Stomach smooth muscle (tissue), 2 donors: ENCODE data around the gene ASTL.
"Not testable (repeated sequence)": the region's sequence is repeated elsewhere in the genome, so short reads cannot be mapped to it uniquely, and the experiment has no call there.

Source experiments
- H3K27ac ChIP-seq: one replicate; pipeline ENCODE4 v1.7.0; 2013; ENCODE audit warnings: mild to moderate bottlenecking, low read length, inconsistent platforms
- H3K27me3 ChIP-seq, 2 donors: one replicate each; pipeline ENCODE4 v1.7.0; 2013; ENCODE audit warnings: low read length in 2 of 2; ENCODE audit not compliant: insufficient read depth in 2 of 2, control insufficient read depth in 1 of 2
- H3K36me3 ChIP-seq, 2 donors: one replicate each; pipeline ENCODE4 v1.7.0; 2013; ENCODE audit warnings: low read length in 2 of 2; ENCODE audit not compliant: control insufficient read depth in 2 of 2, insufficient read depth in 2 of 2
- H3K4me1 ChIP-seq: one replicate; pipeline ENCODE4 v1.7.0; 2013; ENCODE audit warnings: low read length; ENCODE audit not compliant: control insufficient read depth, insufficient read depth
- H3K4me3 ChIP-seq, 2 donors: one replicate each; pipeline ENCODE4 v1.7.0; 2013; ENCODE audit warnings: low read length in 2 of 2
- H3K9ac ChIP-seq, 2 donors: one replicate each; pipeline ENCODE4 v1.7.0; 2013; ENCODE audit warnings: low read length in 2 of 2, mild to moderate bottlenecking in 1 of 2
- H3K9me3 ChIP-seq, 2 donors: one replicate each; pipeline ENCODE4 v1.7.0; 2013; ENCODE audit warnings: low read length in 2 of 2; ENCODE audit not compliant: control insufficient read depth in 2 of 2
- donor health status: healthy.
- donor health status: Pancreatic carcinoma.

ASTL gene

DNA sequence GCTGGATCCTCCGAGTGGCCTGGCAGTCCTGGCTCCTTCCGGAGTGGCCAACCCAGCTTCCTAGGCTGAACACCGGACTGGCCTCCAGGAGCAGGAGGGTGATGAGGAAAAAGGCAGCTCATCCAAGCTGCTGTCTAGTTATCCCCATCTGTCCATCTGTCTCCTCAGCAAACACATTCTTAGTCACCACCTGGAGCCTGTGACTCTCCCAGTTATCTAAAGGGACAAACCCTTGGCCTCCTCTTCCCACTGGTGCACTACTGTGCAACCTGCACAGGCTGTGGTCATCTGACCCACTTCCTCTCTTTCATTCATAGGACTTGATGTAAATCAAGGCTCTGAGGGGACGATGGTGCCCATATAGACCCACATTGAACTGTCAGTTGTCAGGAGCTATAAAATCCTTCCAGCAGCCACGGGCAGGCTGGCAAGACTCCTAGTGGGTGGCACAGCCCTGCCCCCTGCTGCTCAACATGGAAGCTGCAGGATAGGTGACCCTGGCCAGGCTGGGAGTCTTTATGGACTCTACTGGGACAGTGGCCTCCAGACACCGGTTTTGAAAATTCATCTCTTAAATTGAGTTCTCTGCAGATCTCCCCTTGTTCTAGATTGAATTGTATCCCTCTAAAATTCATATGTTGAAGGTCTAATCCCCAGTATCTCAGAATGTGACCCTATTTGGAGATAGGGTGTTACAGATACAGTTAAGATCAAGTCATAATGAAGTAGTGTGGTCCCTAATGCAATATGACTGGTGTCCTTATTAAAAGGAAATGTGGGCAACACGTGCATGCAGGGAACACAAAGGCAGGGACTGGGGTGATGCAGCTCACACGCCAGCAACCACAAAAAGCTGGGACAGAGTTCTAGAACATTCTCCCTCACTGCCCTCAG, 36.2 kb upstream of the ASTL start:
- Histone ChIP-seq H3K9ac (no peak overlapping the region), H3K4me1 (peaks cover 3% of the 10 kb centered on the region), H3K9me3 (peaks cover 0 to 3% of the 10 kb centered on the region in 2 donors), H3K36me3 (no peaks in the 10 kb centered on the region), H3K4me3 (no peak overlapping the region), H3K27ac (no peak overlapping the region), H3K27me3 (no peaks in the 10 kb centered on the region)

DNA sequence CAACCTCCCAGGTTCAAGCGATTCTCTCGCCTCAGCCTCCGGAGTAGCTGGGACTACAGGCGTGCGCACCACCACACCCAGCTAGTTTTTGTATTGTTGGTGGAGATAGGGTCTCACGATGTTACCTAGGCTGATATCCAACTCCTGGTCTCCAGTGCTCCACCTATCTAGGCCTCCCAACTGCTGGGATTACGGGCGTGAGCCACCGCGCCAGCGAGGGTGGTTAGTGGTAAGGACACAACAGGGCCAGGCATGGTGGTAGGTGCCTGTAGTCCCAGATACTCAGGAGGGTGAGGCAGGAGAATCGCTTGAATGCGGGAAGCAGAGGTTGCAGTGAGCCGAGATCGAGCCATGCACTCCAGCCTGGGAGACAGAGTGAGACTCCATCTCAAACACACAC, 33.5 kb upstream of the ASTL start:
- H3K4me1 ChIP-seq, result peaks cover 3% of the 10 kb centered on the region
- H3K9ac ChIP-seq, result no peak overlapping the region
- H3K27me3 ChIP-seq, result no peaks in the 10 kb centered on the region
- H3K27ac ChIP-seq, result no peak overlapping the region
- no peaks in the 10 kb centered on the region for H3K36me3 ChIP-seq
- no peak overlapping the region for H3K4me3 ChIP-seq
- H3K9me3 ChIP-seq, result peaks cover 0 to 3% of the 10 kb centered on the region in 2 donors

DNA sequence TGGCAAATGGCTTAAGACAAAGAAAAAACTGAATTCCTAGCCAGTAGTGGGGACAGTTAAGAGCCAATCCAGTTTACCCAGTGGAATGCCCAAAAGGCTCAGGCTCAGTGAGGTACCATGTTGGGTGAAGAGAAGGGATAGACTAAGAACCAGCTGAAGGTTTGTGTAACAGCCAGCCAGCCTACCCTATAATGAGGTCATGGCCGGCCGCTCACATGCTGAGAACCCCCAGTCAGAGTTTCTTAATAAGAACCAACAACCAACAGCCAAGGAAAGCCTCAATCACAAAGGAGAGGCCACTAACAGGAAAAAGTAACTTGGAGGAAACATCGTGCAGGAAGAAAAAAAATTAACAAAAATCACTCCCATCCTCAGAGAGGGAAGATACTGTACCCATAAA, 32.3 kb upstream of the ASTL start:
- Histone ChIP-seq H3K36me3 (no peaks in the 10 kb centered on the region), H3K27ac (no peak overlapping the region), H3K4me1 (peaks cover 3% of the 10 kb centered on the region), H3K9me3 (peaks cover 0 to 3% of the 10 kb centered on the region in 2 donors), H3K27me3 (no peaks in the 10 kb centered on the region), H3K4me3 (no peak overlapping the region), H3K9ac (no peak overlapping the region)

- Histone ChIP-seq H3K4me3 (no peak overlapping the region), H3K27ac (no peak overlapping the region)
Observed at GRCh38 chr2:96169868-96170507, 31.7 kb upstream of the ASTL start.

DNA sequence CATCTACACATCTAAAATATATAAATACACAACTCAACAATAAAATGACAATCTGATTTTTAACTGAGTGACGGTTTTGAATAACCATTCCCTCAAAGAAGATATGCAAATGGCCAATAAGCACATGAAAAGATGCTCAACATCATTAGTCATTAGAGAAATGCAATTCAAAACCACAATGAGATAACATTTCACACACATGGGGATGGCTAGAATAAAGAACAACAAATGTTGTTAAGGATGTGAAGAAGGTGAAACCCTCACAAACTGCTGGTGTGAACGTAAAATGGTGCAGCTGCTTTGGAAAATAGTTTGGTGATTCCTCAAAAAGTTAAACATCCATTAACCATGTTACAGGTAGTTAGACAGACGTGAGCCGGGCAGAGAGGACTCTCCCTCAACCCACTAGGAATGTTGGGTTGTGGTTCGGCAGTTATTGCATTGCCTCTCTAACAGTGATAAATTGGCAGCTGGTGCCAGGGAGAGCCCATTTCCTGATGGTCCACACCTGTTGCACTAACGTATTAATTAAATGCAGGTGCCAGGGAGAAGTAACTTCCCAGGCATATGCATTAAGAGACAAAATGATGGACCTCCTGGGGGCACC, 29.2 kb upstream of the ASTL start:
- H3K27me3 ChIP-seq, result peaks cover 0 to 3% of the 10 kb centered on the region in 2 donors
- H3K27ac ChIP-seq, result no peak overlapping the region
- H3K4me1 ChIP-seq, result no peaks in the 10 kb centered on the region
- H3K9ac ChIP-seq, result no peak overlapping the region
- H3K4me3 ChIP-seq, result no peak overlapping the region
- peaks cover 0 to 3% of the 10 kb centered on the region in 2 donors for H3K9me3 ChIP-seq
- no peaks in the 10 kb centered on the region for H3K36me3 ChIP-seq

More at GRCh38 chr2:96169868-96170507, 31.7 kb upstream of the ASTL start:
- Histone ChIP-seq H3K4me1 (peaks cover 3% of the 10 kb centered on the region), H3K9me3 (peaks cover 0 to 3% of the 10 kb centered on the region in 2 donors), H3K36me3 (no peaks in the 10 kb centered on the region), H3K9ac (no peak overlapping the region), H3K27me3 (no peaks in the 10 kb centered on the region)

DNA sequence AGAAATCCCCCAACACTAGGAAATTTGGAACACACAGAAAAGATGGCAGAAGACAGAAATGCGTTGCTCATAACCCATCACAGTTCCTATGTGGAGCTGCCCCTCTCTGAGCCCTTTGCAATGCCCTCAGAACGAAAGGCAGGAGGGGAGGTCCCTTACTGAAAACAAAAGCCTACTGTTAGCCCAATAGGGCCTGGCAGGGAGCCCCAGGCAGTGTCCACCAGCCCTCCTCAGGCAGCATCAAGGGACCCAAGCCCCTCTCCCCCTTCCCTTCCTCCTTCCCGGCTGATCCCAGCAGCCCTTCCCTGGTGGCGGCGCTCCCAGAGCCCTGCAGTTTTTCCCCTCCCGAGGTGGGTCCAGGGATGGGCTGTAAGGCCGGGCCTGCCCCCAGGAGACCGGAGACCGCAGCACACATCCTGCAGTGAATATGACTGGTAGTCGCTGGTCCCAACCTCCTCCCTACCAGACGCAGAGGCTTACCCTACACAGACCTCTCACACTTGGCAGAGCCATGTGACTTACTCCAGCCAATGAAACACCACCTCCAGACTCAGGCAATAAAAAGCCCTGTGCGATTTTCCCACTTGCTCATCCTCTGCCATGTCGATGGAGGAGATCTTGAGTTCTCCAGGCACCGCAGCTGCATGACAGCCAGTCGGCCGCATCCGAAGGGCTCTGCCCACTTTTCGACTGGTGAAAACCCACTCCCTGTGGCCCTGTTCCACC, 26.3 kb upstream of the ASTL start:
- H3K27ac ChIP-seq, result no peak overlapping the region
- H3K4me1 ChIP-seq, result no peaks in the 10 kb centered on the region
- no peaks in the 10 kb centered on the region for H3K36me3 ChIP-seq
- H3K9me3 ChIP-seq, result peaks cover 0 to 3% of the 10 kb centered on the region in 2 donors
- no peak overlapping the region for H3K9ac ChIP-seq
- H3K27me3 ChIP-seq, result peaks cover 0 to 3% of the 10 kb centered on the region in 2 donors
- no peak overlapping the region for H3K4me3 ChIP-seq

GRCh38 chr2:96163768-96164429, 25.6 kb upstream of the ASTL start:
- H3K9me3 ChIP-seq, result peaks cover 0 to 3% of the 10 kb centered on the region in 2 donors
- peaks cover 0 to 3% of the 10 kb centered on the region in 2 donors for H3K27me3 ChIP-seq
- H3K27ac ChIP-seq, result no peak overlapping the region
- no peak overlapping the region for H3K4me3 ChIP-seq
- no peak overlapping the region for H3K9ac ChIP-seq
- H3K36me3 ChIP-seq, result no peaks in the 10 kb centered on the region
- H3K4me1 ChIP-seq, result no peaks in the 10 kb centered on the region

GRCh38 chr2:96163415-96163767, 25.1 kb upstream of the ASTL start:
- no peak overlapping the region for H3K27ac ChIP-seq
- peaks cover 0 to 3% of the 10 kb centered on the region in 2 donors for H3K9me3 ChIP-seq
- H3K4me3 ChIP-seq, result no peak overlapping the region
- H3K27me3 ChIP-seq, result peaks cover 0 to 3% of the 10 kb centered on the region in 2 donors
- H3K36me3 ChIP-seq, result no peaks in the 10 kb centered on the region
- no peak overlapping the region for H3K9ac ChIP-seq
- H3K4me1 ChIP-seq, result no peaks in the 10 kb centered on the region

- no peak overlapping the region for H3K4me3 ChIP-seq
- H3K27me3 ChIP-seq, result peaks cover 3 to 4% of the 10 kb centered on the region in 2 donors
- H3K36me3 ChIP-seq, result no peaks in the 10 kb centered on the region
- H3K9ac ChIP-seq, result no peak overlapping the region
- H3K27ac ChIP-seq, result no peak overlapping the region
- H3K9me3 ChIP-seq, result peaks cover 0 to 3% of the 10 kb centered on the region in 2 donors
- no peaks in the 10 kb centered on the region for H3K4me1 ChIP-seq
Observed at GRCh38 chr2:96161898-96162297, 23.6 kb upstream of the ASTL start.

DNA sequence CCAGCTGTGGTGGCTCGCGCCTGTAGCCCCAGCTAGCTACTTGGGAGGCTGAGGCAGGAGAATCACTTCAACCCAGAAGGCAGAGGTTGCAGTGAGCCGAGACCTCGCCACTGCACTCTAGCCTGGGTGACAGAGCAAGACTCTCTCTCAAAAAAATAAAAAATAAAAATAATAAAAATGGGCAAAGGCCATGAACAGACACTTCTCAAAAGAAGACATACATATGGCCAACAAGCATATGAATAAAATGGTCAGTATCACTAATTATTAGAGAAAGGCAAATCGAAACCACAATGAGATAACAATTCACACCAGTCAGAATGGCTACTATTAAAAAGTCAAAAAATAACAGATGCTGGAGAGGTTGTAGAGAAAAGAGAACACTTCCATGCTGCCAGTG, 22.1 kb upstream of the ASTL start:
- H3K36me3 ChIP-seq, H3K27ac ChIP-seq, H3K4me3 ChIP-seq, H3K9me3 ChIP-seq, H3K27me3 ChIP-seq, H3K4me1 ChIP-seq, H3K9ac ChIP-seq: not testable (repeated sequence)
